ENCODE measurements around the gene EMP1. TPM values are rescaled to one million over a fixed set of nuclear protein-coding genes. Genes with fewer than 3 reads are reported as not detected.

Gene EMP1
- total and polyA plus RNA-seq, 2 donors (not counting 3 experiments of a cell fraction or from before 2014, with no cell fraction given) = 265 to 528 TPM

DNA sequence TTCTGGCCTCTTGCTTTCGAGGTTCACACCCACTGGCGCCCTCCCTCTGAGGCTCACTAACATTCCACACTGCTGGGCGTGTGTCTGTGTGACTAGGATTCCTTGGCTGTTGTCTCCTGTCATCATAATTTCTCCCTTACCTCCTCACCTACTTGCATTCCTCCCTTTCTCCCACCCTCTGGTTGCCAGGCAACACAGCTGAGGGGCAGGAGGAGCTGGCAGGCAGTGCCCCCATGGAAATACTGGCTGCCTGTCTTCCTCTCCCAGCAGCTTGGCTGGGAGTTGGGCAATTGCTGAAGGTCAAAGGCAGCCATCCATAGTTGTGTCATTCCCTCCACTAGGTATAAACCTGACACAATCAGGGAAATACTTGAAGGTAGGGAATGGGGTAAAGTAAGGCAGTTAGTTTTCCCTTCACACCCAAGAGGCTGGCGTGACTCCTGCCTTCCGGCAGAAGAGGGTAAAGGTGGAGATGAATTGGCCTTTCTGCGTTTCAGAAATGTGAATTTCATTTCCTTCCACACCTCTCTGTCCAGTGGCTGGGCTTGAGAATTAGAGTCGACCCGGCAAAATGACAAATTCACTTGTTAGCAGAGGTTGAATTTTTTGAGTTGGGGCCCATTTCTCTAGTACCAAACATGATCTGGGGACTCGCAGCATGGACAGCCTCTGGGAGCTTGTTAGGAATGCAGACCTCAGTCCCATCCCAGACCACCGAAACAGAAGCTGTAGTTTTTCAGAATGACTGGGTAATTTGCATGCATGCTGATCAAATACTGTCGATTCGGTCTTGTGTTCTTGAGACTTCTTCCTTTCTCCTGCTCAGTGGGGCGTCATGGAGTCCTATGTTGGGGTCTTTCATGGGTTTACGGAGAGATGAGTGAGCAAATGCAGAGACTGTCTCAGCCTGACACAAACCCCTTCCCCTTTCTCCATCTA lies 24.3 kb upstream of the EMP1 start:
- Histone ChIP-seq H3K27ac (ENCODE audit: insufficient read depth, low read depth, low read length) (no peak overlapping the region), H3K36me3 (ENCODE audit: control insufficient read depth in 2 of 2, extremely low read depth in 1 of 2, insufficient read depth in 2 of 2, low read length in 2 of 2) (no peaks in the 10 kb centered on the region), H3K4me2 (ENCODE audit: insufficient read depth, low read length) (no peak overlapping the region), H3K4me1 (ENCODE audit: control insufficient read depth, extremely low read depth, insufficient read depth, low read length) (peaks cover 13% of the 10 kb centered on the region), H2AFZ (ENCODE audit: low read depth, low read length) (no peak overlapping the region), H3K79me2 (ENCODE audit: control insufficient read depth, insufficient read depth, low read length) (no peaks in the 10 kb centered on the region), H3K9ac (replicated peaks; ENCODE audit: extremely low read depth, insufficient read depth, low read length) (no peak overlapping the region), H3K9me1 (replicated peaks; ENCODE audit: control insufficient read depth, extremely low read depth, insufficient read depth, low read length) (no peaks in the 10 kb centered on the region), H3K27me3 (ENCODE audit: control insufficient read depth in 2 of 2, insufficient read depth in 2 of 2, low read length in 2 of 2) (no peaks in the 10 kb centered on the region), H3K4me3 (replicated peaks in 1 of 3; ENCODE audit: insufficient read depth in 1 of 3, low read depth in 1 of 3, low read length in 3 of 3) (no peak overlapping the region), H4K20me1 (replicated peaks; ENCODE audit: control insufficient read depth, extremely low read depth, insufficient read depth, low read length) (no peaks in the 10 kb centered on the region), H3K9me3 (replicated peaks; ENCODE audit: control insufficient read depth, insufficient read depth, low read length) (no peaks in the 10 kb centered on the region)
- intact Hi-C loops (cut with micrococcal nuclease) (no loop called here), dilution Hi-C loops (cut with MboI; ENCODE audit: extremely low pct_ligation_motif_present, low sequenced_read_pairs) (no loop called here)
- BruUV-seq (replicated peaks) = no TSS peak
- no peak for DNase-seq (ENCODE audit: low read depth, low spot score)
- no peak for TF ChIP-seq JUN (IDR thresholded peaks at IDR 0.05; ENCODE audit: borderline replicate concordance, insufficient read depth, insufficient read length, low read depth)
- no peak for TF ChIP-seq EZH2 (IDR thresholded peaks at IDR 0.05; ENCODE audit: borderline replicate concordance, low read depth, low read length, severe bottlenecking)
- no peak for TF ChIP-seq FOS (IDR thresholded peaks at IDR 0.05; ENCODE audit: borderline replicate concordance, insufficient read depth, low read length)
- no peak for TF ChIP-seq MYC (IDR thresholded peaks at IDR 0.05; ENCODE audit: low read depth, low read length)
- TF ChIP-seq POLR2A (IDR thresholded peaks at IDR 0.05; ENCODE audit: low read depth, low read length) = no peak
- TF ChIP-seq POLR2AphosphoS5 (IDR thresholded peaks at IDR 0.05; ENCODE audit: insufficient read depth, low read depth, low read length) = no peak
- TF ChIP-seq MAX (IDR thresholded peaks at IDR 0.05; ENCODE audit: insufficient read depth, insufficient read length) = no peak
- TF ChIP-seq, protein P1, sequence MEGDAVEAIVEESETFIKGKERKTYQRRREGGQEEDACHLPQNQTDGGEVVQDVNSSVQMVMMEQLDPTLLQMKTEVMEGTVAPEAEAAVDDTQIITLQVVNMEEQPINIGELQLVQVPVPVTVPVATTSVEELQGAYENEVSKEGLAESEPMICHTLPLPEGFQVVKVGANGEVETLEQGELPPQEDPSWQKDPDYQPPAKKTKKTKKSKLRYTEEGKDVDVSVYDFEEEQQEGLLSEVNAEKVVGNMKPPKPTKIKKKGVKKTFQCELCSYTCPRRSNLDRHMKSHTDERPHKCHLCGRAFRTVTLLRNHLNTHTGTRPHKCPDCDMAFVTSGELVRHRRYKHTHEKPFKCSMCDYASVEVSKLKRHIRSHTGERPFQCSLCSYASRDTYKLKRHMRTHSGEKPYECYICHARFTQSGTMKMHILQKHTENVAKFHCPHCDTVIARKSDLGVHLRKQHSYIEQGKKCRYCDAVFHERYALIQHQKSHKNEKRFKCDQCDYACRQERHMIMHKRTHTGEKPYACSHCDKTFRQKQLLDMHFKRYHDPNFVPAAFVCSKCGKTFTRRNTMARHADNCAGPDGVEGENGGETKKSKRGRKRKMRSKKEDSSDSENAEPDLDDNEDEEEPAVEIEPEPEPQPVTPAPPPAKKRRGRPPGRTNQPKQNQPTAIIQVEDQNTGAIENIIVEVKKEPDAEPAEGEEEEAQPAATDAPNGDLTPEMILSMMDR (IDR thresholded peaks at IDR 0.05; ENCODE audit: extremely low read depth in 1 of 2, insufficient read depth in 1 of 2, low read depth in 1 of 2, low read length in 2 of 2) = no peak
- no peak for TF ChIP-seq GATA2 (IDR thresholded peaks at IDR 0.05; ENCODE audit: insufficient read depth, insufficient read length, low read depth, low read length)
- no peak for FAIRE-seq
- CTCF ChIA-PET = interaction anchor here (1.9 kb wide), 1 partner anchor 40 kb away, joined by 4 read pairs; no protein-coding TSS in a partner anchor
- POLR2A ChIA-PET = interaction anchor here (1.1 kb wide), 1 partner anchor 24 kb away, joined by 3 read pairs; the partner anchor contains the start of gene EMP1

Data from endothelial cell of umbilical vein (primary cell).